Fibroblast of mammary gland (primary cell): Measurements from ENCODE around the gene VAT1L.

ENCODE experiments used
- DNase-seq: peaks from one replicate; pipeline ENCODE4 v3.0.0-alpha.2; 2010; ENCODE audit warnings: low read depth
- H3K4me3 ChIP-seq: 2 replicates; pipeline ENCODE4 v1.5.1; 2011; ENCODE audit warnings: low read depth, mild to moderate bottlenecking, low read length, moderate library complexity; ENCODE audit not compliant: control insufficient read depth
- TF ChIP-seq, protein P1 (sequence below): conservative IDR thresholded peaks from 2 replicates; pipeline ENCODE4 v1.5.1; 2011; ENCODE audit warnings: low read depth, low read length, inconsistent platforms; ENCODE audit not compliant: control insufficient read depth, insufficient read depth

The VAT1L gene

DNA sequence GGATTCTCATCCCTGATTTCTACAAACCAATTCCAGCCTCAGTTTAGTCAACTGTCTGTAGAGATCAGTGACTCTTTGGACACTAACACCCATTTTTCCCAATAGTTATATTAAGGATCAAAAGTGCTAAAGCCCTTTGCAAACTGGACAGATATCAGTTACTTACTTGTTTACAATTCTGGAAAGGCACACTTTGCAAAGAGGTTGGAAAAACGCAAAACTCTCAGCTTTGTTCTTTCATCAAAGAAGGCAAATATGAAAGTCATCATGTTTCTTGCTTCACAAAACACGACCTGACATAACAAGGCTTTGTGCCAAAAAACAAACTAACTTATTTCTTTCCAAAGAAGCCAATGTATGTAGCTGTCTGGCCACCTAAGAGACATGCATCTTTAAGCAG is 26.1 kb upstream of the VAT1L start:
- H3K4me3 ChIP-seq: no peak overlapping the region
- TF ChIP-seq, protein P1, sequence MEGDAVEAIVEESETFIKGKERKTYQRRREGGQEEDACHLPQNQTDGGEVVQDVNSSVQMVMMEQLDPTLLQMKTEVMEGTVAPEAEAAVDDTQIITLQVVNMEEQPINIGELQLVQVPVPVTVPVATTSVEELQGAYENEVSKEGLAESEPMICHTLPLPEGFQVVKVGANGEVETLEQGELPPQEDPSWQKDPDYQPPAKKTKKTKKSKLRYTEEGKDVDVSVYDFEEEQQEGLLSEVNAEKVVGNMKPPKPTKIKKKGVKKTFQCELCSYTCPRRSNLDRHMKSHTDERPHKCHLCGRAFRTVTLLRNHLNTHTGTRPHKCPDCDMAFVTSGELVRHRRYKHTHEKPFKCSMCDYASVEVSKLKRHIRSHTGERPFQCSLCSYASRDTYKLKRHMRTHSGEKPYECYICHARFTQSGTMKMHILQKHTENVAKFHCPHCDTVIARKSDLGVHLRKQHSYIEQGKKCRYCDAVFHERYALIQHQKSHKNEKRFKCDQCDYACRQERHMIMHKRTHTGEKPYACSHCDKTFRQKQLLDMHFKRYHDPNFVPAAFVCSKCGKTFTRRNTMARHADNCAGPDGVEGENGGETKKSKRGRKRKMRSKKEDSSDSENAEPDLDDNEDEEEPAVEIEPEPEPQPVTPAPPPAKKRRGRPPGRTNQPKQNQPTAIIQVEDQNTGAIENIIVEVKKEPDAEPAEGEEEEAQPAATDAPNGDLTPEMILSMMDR: no peak
- DNase-seq: no peak

DNA sequence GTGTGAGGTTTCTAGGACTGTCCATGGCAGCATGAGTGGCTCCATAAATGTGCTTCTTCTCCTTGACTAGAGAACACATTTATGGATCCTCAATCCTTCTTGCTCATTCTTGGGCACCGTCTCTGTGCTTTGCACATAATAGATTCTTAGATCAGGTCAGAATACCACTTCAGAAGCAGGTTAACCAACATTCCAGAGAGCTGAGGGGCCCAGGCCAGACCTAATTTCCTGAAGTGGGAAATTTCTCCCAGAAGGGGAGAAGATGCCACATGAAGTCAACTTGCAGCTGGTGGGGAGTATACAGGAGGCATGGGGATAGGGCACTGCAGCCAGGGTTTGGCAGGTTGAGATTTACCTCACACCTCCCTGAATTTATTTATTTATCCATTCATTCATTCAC is 24.4 kb upstream of the VAT1L start:
- DNase-seq: no peak
- TF ChIP-seq, protein P1: no peak
- no peak overlapping the region for H3K4me3 ChIP-seq

DNA sequence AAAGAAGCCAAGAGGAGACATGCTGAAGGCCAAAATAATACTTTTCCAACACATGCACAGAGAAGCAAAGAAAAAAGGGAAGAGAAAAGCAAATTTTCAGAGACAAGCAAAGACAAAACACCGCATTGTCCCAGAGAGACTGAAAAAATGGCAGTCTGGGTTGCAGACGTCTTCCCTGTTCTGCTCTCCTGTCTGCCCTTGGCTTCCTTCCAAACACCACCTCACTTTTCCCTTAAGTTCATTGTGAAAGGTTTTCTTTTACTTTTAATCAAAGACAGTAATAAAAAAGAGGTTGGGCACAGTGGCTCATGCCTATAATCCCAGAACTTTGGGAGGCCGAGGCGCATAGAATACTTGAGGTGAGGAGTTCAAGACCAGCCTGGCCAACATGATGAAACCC is 21.2 kb upstream of the VAT1L start:
- TF ChIP-seq, protein P1: no peak
- peak; percentile 18 for DNase-seq

GRCh38 chr16:77767826-77768225 is 20.5 kb upstream of the VAT1L start:
- no peak overlapping the region for H3K4me3 ChIP-seq
- no peak for DNase-seq
- TF ChIP-seq, protein P1: no peak

More for the DNA sequence above, 21.2 kb upstream of the VAT1L start:
- no peak overlapping the region for H3K4me3 ChIP-seq

- peak; percentile 30 for DNase-seq
- TF ChIP-seq, protein P1: no peak
- no peak overlapping the region for H3K4me3 ChIP-seq
These were observed 12.2 kb upstream of the VAT1L start for GRCh38 chr16:77775911-77776909.

- TF ChIP-seq, protein P1: no peak
- DNase-seq: no peak
These were observed 10.6 kb upstream of the VAT1L start for GRCh38 chr16:77777745-77778144.

DNA sequence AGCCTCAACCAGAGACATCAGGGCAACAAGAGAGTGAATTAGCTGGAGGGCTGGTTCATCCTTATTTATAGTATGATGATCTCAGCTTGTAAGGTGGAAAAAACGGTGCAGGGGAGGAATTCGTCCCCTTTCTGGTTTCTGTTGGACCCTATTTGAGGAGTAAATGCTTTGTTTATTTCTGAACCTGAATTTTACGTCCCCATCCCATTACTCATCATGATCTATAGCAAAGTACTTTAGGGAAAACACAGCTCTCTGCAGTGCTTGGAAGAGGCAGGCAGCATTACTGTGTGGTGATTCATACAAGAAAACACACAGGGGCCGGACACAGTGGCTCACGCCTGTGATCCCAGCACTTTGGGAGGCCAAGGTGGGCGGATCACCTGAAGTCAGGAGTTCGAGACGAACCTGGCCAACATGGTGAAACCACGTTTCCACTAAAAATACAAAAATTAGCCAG is 8.0 kb upstream of the VAT1L start:
- DNase-seq: peak; percentile 92
- TF ChIP-seq, protein P1: no peak

More at GRCh38 chr16:77777745-77778144, 10.6 kb upstream of the VAT1L start:
- no peak overlapping the region for H3K4me3 ChIP-seq

More for the DNA sequence above, 8.0 kb upstream of the VAT1L start:
- H3K4me3 ChIP-seq: no peak overlapping the region
